ENCODE measurements around the gene DSTYK. TPM values are rescaled to one million over a fixed set of nuclear protein-coding genes. Genes with fewer than 3 reads are reported as not detected.

The DSTYK gene, protein sequence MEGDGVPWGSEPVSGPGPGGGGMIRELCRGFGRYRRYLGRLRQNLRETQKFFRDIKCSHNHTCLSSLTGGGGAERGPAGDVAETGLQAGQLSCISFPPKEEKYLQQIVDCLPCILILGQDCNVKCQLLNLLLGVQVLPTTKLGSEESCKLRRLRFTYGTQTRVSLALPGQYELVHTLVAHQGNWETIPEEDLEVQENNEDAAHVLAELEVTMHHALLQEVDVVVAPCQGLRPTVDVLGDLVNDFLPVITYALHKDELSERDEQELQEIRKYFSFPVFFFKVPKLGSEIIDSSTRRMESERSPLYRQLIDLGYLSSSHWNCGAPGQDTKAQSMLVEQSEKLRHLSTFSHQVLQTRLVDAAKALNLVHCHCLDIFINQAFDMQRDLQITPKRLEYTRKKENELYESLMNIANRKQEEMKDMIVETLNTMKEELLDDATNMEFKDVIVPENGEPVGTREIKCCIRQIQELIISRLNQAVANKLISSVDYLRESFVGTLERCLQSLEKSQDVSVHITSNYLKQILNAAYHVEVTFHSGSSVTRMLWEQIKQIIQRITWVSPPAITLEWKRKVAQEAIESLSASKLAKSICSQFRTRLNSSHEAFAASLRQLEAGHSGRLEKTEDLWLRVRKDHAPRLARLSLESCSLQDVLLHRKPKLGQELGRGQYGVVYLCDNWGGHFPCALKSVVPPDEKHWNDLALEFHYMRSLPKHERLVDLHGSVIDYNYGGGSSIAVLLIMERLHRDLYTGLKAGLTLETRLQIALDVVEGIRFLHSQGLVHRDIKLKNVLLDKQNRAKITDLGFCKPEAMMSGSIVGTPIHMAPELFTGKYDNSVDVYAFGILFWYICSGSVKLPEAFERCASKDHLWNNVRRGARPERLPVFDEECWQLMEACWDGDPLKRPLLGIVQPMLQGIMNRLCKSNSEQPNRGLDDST
- 10 to 100 TPM; 10.0 to 10.7 TPM for total RNA-seq

GRCh38 chr1:205211169-205211838, at the start of gene DSTYK:
TSS of gene DSTYK (minus strand) at chr1:205211702. CDS start at chr1:205211535, 167 bp downstream.
- peaks cover 9% of the 10 kb centered on the region for H3K36me3 Mint-ChIP-seq (ENCODE audit: low read depth)
- intact Hi-C loops (cut with micrococcal nuclease) = loop anchor here (2.0 kb wide), 1 partner anchor 17 kb away; no protein-coding TSS in a partner anchor
- peak; percentile 95 for DNase-seq
- ATAC-seq = peak; percentile 91
- peaks cover 42% of the 10 kb centered on the region for H3K4me1 Mint-ChIP-seq (ENCODE audit: low read depth)
- H3K27me3 Mint-ChIP-seq = no peaks in the 10 kb centered on the region
- H3K9me3 Mint-ChIP-seq = no peaks in the 10 kb centered on the region
- CTCF ChIA-PET = interaction anchor here (0.6 to 2.4 kb wide), 4 partner anchors 11 to 70 kb away, joined by 3 to 10 read pairs (median 5); partner anchors contain the start of gene TMCC2
- POLR2A ChIA-PET = interaction anchor here (0.9 to 2.7 kb wide), 7 partner anchors 9 to 25 kb away, joined by 4 to 13 read pairs (median 7); no protein-coding TSS in a partner anchor
- H3K27ac Mint-ChIP-seq = peak within 1 kb of the TSS; percentile 86
- TF ChIP-seq CTCF (IDR thresholded peaks at IDR 0.05) = no peak
- peak within 1 kb of the TSS; percentile 90 for H3K4me3 Mint-ChIP-seq

DNA sequence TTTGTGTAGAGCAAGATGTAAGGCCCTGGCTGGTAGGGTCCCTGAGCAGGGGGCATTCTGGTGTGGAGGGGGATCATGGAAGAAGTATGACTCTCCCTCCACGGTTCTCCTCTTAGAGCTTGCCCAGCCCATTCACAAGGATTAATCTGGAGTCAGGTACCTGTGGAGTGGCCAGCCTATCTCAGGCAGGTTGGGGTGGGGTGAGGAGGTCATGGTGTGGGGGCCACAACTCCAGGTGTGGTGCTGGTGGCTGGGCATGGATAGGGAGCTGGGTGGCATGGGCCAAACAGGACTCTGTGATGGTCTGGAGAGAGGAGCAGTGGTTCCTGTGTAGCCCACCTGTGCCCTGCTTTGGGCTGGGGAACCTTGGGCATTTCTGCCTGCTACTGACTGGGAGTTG, 48.5 kb upstream of the DSTYK start:
- ChIA-PET CTCF (interaction anchor here (1.0 to 14.2 kb wide), 9 partner anchors 11 to 270 kb away, joined by 3 to 411 read pairs (median 12); partner anchors contain the start of gene TMCC2), POLR2A (interaction anchor here (0.8 to 1.3 kb wide), 3 partner anchors 15 to 70 kb away, joined by 3 read pairs; no protein-coding TSS in a partner anchor)
- H3K27me3 Mint-ChIP-seq = no peaks in the 10 kb centered on the region
- DNase-seq (no peak), ATAC-seq (no peak)
- no peaks in the 10 kb centered on the region for H3K9me3 Mint-ChIP-seq
- H3K4me3 Mint-ChIP-seq = no peak overlapping the region
- peaks cover 27% of the 10 kb centered on the region for H3K4me1 Mint-ChIP-seq (ENCODE audit: low read depth)
- TF ChIP-seq CTCF (IDR thresholded peaks at IDR 0.05) = no peak
- peaks cover 2% of the 10 kb centered on the region for H3K36me3 Mint-ChIP-seq (ENCODE audit: low read depth)
- H3K27ac Mint-ChIP-seq = no peak overlapping the region
- intact Hi-C loops (cut with micrococcal nuclease) = loop anchor here (5.0 to 10.0 kb wide), 2 partner anchors 135 to 283 kb away; partner anchors contain the start of gene RBBP5

- Mint-ChIP-seq H3K27ac (no peak overlapping the region), H3K4me1 (ENCODE audit: low read depth) (peaks cover 27% of the 10 kb centered on the region), H3K36me3 (ENCODE audit: low read depth) (peaks cover 2% of the 10 kb centered on the region), H3K4me3 (no peak overlapping the region), H3K27me3 (no peaks in the 10 kb centered on the region), H3K9me3 (no peaks in the 10 kb centered on the region)
- no peak for ATAC-seq
- ChIA-PET POLR2A (interaction anchor here (1.1 to 1.3 kb wide), 2 partner anchors 15 to 71 kb away, joined by 3 read pairs; no protein-coding TSS in a partner anchor), CTCF (interaction anchor here (0.8 to 14.2 kb wide), 9 partner anchors 12 to 270 kb away, joined by 3 to 411 read pairs (median 12); partner anchors contain the start of gene TMCC2)
- TF ChIP-seq CTCF (IDR thresholded peaks at IDR 0.05) = no peak
- intact Hi-C loops (cut with micrococcal nuclease) = loop anchor here (5.0 to 10.0 kb wide), 2 partner anchors 135 to 282 kb away; partner anchors contain the start of gene RBBP5
- no peak for DNase-seq
Observed at GRCh38 chr1:205259324-205259832, 47.9 kb upstream of the DSTYK start.

DNA sequence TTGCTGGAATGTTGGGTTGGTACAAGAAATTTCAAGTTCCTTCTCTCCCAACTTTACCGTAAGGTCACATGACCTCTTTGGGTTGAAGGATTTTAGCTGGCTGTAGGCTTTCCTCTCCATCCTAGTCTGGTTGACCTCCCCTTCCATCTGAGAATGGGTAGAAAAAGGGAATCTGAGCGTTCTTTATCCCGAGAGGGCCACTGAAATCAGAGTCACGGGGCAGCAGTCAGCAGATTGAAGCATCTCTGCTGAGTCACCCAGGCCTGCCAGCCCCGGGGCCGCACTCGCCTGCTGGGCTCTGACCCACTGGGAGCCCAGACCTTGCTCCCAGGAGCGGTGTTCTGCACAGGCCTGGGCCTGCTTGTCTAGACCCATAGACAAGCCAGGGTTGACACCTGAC, 47.2 kb upstream of the DSTYK start:
- no peak overlapping the region for H3K4me3 Mint-ChIP-seq
- no peak for ATAC-seq
- peaks cover 2% of the 10 kb centered on the region for H3K36me3 Mint-ChIP-seq (ENCODE audit: low read depth)
- H3K4me1 Mint-ChIP-seq (ENCODE audit: low read depth) = peaks cover 27% of the 10 kb centered on the region
- intact Hi-C loops (cut with micrococcal nuclease) = loop anchor here (5.0 to 10.0 kb wide), 2 partner anchors 134 to 281 kb away; partner anchors contain the start of gene RBBP5
- H3K9me3 Mint-ChIP-seq = no peaks in the 10 kb centered on the region
- H3K27me3 Mint-ChIP-seq = no peaks in the 10 kb centered on the region
- CTCF ChIA-PET = interaction anchor here (0.8 to 14.2 kb wide), 8 partner anchors 13 to 269 kb away, joined by 3 to 411 read pairs (median 15); partner anchors contain the start of gene TMCC2
- DNase-seq = no peak
- TF ChIP-seq CTCF (IDR thresholded peaks at IDR 0.05) = no peak
- POLR2A ChIA-PET = interaction anchor here (0.6 to 1.3 kb wide), 2 partner anchors 16 to 649 kb away, joined by 3 read pairs; no protein-coding TSS in a partner anchor
- no peak overlapping the region for H3K27ac Mint-ChIP-seq

Measured in activated CD8-positive, alpha-beta T cell treated with anti-CD3 and anti-CD28 coated beads for 36 hours (primary cell).